Esophagus squamous epithelium (tissue), 5 donors: Measurements from ENCODE around the gene ACAN. TPM values are rescaled to one million over a fixed set of nuclear protein-coding genes. Genes with fewer than 3 reads are reported as not detected.

Experiments
- DNase-seq: peaks from one replicate; lab custom pipeline; 2025; lab: John Stamatoyannopoulos, UW
- H3K27ac ChIP-seq, 4 donors: fragments of 200-600 bp; sonication (generic); one replicate each; pipeline ENCODE4 v1.5.1; 2016 to 2019; ENCODE audit warnings: mild to moderate bottlenecking in 1 of 4
- H3K27me3 ChIP-seq, 4 donors: fragments of 200-600 bp; sonication (generic); 1 replicate in 3 of 4; 2 replicates in 1 of 4; pipeline versions ENCODE4 v1.5.1 to v1.6.0; 2017 to 2021; ENCODE audit warnings: antibody characterized with exemption in 1 of 4
- H3K36me3 ChIP-seq, 3 donors: fragments of 200-600 bp; sonication (generic); one replicate each; pipeline ENCODE4 v1.5.1; 2016 to 2019
- H3K4me1 ChIP-seq, 3 donors: fragments of 200-600 bp; sonication (generic); one replicate each; pipeline ENCODE4 v1.5.1; 2017 to 2019
- H3K4me3 ChIP-seq, 4 donors: fragments of 200-600 bp; sonication (generic); 1 replicate in 3 of 4; 2 replicates in 1 of 4; pipeline ENCODE4 v1.5.1; 2016 to 2019; ENCODE audit warnings: mild to moderate bottlenecking in 2 of 4, moderate library complexity in 1 of 4
- H3K9me3 ChIP-seq, 3 donors: fragments of 200-600 bp; sonication (generic); one replicate each; pipeline ENCODE4 v1.5.1; 2016 to 2019
- CTCF ChIP-seq, 6 experiments: fragments of 450-650 bp in 4 of 6; fragments of 200-600 bp in 2 of 6; sonication (generic) in 2 of 6; IDR thresholded peaks; one replicate each; pipeline ENCODE4 v1.5.1; 2016 to 2019; ENCODE audit warnings: antibody characterized with exemption in 6 of 6, mild to moderate bottlenecking in 4 of 6, moderate library complexity in 4 of 6
- POLR2A ChIP-seq, 4 donors: fragments of 450-650 bp; IDR thresholded peaks; one replicate each; pipeline ENCODE4 v1.6.1; 2017; ENCODE audit warnings: antibody characterized with exemption in 4 of 4, mild to moderate bottlenecking in 4 of 4, moderate library complexity in 3 of 4
- WGBS, 2 donors: methylation state at CpG; one replicate each; pipeline ENCODE4 v1.1.5; 2018; 5-methylcytosine and 5-hydroxymethylcytosine counted together
- intact Hi-C: fragments of 100-400 bp; cut with DNase I; formaldehyde crosslinking; loops from one replicate; pipeline ENCODE4 v1.15.0; 2022
- total RNA-seq, 4 donors: library from RNA; depleted of rRNA; stranded (reverse); fragments of >200 nt; gene quantifications; one replicate each; pipeline ENCODE4 v1.1.0, GENCODE V29; 2016
- donor health status: DM: yes; HTN: yes; CAD: no.

The ACAN gene
- total RNA-seq, 4 donors from 2014 or later, result 0.34 to 2.6 (median 0.76) TPM; not detected in 1

- Histone ChIP-seq H3K9me3 (no peaks in the 10 kb centered on the region), H3K36me3 (no peaks in the 10 kb centered on the region), H3K27ac (no peak overlapping the region), H3K4me1 (no peaks in the 10 kb centered on the region), H3K27me3 (peaks cover 0 to 42% (median 0%) of the 10 kb centered on the region in 4 donors), H3K4me3 (no peak overlapping the region)
- no peak for DNase-seq
- 53 to 77% methylated on average over 3 to 6 of the region's 6 CpGs for WGBS, 2 donors
- intact Hi-C loops, result no loop called here
- TF ChIP-seq CTCF (IDR thresholded peaks at IDR 0.05) (no peak), POLR2A (IDR thresholded peaks at IDR 0.05) (no peak)
Observed at GRCh38 chr15:88872106-88872505, 68.9 kb downstream of the ACAN start.

- H3K27me3 ChIP-seq, result peaks cover 0 to 42% (median 0%) of the 10 kb centered on the region in 4 donors
- H3K4me3 ChIP-seq, result no peak overlapping the region
- H3K36me3 ChIP-seq, result no peaks in the 10 kb centered on the region
- no peaks in the 10 kb centered on the region for H3K4me1 ChIP-seq
- no peak for DNase-seq
- TF ChIP-seq CTCF (IDR thresholded peaks at IDR 0.05) (no peak), POLR2A (IDR thresholded peaks at IDR 0.05) (no peak)
- no peaks in the 10 kb centered on the region for H3K9me3 ChIP-seq
- no peak overlapping the region for H3K27ac ChIP-seq
- intact Hi-C loops, result no loop called here
- 54 to 55% methylated on average over 7 to 9 of the region's 9 CpGs for WGBS, 2 donors
Observed at GRCh38 chr15:88872706-88873105, 69.5 kb downstream of the ACAN start.

GRCh38 chr15:88873786-88874185, 70.5 kb downstream of the ACAN start:
- intact Hi-C loops, result no loop called here
- TF ChIP-seq CTCF (IDR thresholded peaks at IDR 0.05) (no peak), POLR2A (IDR thresholded peaks at IDR 0.05) (no peak)
- Histone ChIP-seq H3K27ac (no peak overlapping the region), H3K9me3 (no peaks in the 10 kb centered on the region), H3K4me1 (no peaks in the 10 kb centered on the region), H3K27me3 (peaks cover 0 to 36% (median 0%) of the 10 kb centered on the region in 4 donors), H3K4me3 (no peak overlapping the region), H3K36me3 (no peaks in the 10 kb centered on the region)
- 83% methylated on average over 10 of the region's 13 CpGs; no CpG with 5 or more reads in 1 of the 2 donors for WGBS, 2 donors
- DNase-seq, result no peak

GRCh38 chr15:88874275-88874674, 71.0 kb downstream of the ACAN start:
- intact Hi-C loops, result no loop called here
- H3K27ac ChIP-seq, result no peak overlapping the region
- WGBS, 2 donors, result 78 to 85% methylated on average over 6 to 13 of the region's 15 CpGs
- TF ChIP-seq CTCF (IDR thresholded peaks at IDR 0.05), result no peak
- TF ChIP-seq POLR2A (IDR thresholded peaks at IDR 0.05), result no peak
- no peak overlapping the region for H3K4me3 ChIP-seq
- H3K4me1 ChIP-seq, result no peaks in the 10 kb centered on the region
- no peak for DNase-seq
- H3K27me3 ChIP-seq, result peaks cover 0 to 34% (median 0%) of the 10 kb centered on the region in 4 donors
- no peaks in the 10 kb centered on the region for H3K36me3 ChIP-seq
- no peaks in the 10 kb centered on the region for H3K9me3 ChIP-seq

- DNase-seq, result no peak
- Histone ChIP-seq H3K27me3 (peaks cover 0 to 31% (median 0%) of the 10 kb centered on the region in 4 donors), H3K4me3 (no peak overlapping the region), H3K27ac (no peak overlapping the region), H3K36me3 (no peaks in the 10 kb centered on the region), H3K4me1 (no peaks in the 10 kb centered on the region), H3K9me3 (no peaks in the 10 kb centered on the region)
- 49 to 53% methylated on average over 6 of the region's 6 CpGs for WGBS, 2 donors
- TF ChIP-seq POLR2A (IDR thresholded peaks at IDR 0.05) (no peak), CTCF (IDR thresholded peaks at IDR 0.05) (no peak)
- intact Hi-C loops, result no loop called here
Observed at GRCh38 chr15:88874684-88875083, 71.4 kb downstream of the ACAN start.
